Fibroblast of skin of abdomen (primary cell): Measurements from ENCODE around the gene LAMB3.
A peak's percentile ranks its signal among the peaks of the same experiment; 100 is the strongest.

Source experiments
- DNase-seq: peaks from one replicate; pipeline ENCODE4 v3.0.0-alpha.2; 2013

LAMB3 gene

DNA sequence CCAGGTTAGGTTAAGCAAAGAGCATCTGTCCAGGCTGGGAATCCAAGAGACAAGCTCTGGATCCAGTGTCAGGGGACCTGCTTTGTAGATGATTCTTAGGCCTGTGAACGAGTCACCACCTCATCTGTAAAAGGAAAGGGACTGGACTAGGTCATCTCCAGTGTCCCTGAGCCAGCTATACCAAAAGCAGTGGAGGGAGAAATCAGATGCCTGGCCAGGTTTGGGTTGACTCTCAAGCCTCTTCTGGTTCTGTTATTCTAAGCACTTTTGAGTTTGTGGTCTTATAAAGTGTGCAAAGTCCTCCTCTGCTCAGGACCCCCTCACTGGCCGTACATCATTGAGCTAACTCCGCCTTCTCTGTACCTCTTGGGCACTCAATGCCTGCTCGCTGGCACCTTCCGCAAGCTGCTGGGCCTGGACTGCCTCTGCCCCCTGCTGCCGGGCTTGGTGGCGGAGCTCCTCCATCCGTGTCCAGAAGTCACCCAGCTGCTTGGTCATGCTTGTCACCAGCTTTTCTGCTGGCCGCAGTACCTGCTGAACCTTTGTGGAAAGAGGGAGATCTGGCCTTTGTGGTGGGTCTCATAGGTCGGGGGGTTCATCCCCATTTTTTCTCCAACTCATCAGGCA, 35.1 kb downstream of the LAMB3 start:
- no peak for DNase-seq

GRCh38 chr1:209616366-209617046, 35.7 kb downstream of the LAMB3 start:
- no peak for DNase-seq

GRCh38 chr1:209614906-209615305, 37.3 kb downstream of the LAMB3 start:
- DNase-seq, result no peak

DNA sequence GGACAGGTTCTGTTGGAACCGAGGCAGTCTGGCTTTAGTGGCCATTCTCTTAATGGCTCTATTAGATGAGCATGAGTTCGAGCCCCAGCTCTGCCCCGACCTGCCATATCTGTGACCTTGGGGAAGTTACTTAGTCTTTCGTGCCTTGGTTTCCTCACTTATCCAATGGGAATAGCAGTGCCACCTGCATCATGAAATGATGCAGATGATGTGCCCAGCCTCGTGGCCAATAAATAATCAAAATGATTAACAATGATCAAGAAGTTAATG, 38.1 kb downstream of the LAMB3 start:
- no peak for DNase-seq

- DNase-seq, result no peak
Measured at GRCh38 chr1:209613400-209614150, 38.6 kb downstream of the LAMB3 start.

DNA sequence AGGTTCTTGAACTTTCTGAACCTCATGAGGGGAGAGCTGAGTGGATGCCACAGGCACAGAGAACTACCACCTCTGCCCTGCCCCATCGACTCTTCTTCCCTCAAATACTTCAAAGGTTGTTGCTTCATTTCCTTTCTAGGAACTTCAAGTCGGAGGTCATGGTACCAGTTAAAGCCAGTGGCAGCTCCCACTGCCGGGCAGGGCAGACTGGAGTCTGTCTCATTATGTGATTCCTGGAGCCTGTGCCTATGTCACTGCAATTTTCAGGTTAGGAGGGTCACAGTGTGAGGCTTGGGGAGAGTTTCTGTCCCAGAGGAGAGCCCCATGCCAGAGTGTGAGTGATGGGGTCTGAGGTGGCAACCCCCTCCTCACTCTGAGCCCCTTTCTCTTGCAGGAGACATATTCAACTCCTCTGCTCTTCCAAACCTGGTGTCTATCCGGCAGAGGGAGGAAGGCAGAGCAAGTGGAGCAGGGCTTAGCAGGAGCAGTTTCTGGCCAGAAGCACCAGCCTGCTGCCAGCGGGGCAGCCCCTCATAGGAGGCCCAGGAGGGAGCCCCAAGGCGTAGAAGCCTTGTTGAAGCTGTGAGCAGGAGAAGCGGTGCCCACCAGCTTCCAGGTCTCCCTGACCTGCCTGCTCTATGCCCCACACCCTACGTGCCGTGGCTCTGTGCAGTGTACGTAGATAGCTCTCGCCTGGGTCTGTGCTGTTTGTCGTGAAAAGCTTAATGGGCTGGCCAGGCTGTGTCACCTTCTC, 39.4 kb downstream of the LAMB3 start:
- no peak for DNase-seq

DNA sequence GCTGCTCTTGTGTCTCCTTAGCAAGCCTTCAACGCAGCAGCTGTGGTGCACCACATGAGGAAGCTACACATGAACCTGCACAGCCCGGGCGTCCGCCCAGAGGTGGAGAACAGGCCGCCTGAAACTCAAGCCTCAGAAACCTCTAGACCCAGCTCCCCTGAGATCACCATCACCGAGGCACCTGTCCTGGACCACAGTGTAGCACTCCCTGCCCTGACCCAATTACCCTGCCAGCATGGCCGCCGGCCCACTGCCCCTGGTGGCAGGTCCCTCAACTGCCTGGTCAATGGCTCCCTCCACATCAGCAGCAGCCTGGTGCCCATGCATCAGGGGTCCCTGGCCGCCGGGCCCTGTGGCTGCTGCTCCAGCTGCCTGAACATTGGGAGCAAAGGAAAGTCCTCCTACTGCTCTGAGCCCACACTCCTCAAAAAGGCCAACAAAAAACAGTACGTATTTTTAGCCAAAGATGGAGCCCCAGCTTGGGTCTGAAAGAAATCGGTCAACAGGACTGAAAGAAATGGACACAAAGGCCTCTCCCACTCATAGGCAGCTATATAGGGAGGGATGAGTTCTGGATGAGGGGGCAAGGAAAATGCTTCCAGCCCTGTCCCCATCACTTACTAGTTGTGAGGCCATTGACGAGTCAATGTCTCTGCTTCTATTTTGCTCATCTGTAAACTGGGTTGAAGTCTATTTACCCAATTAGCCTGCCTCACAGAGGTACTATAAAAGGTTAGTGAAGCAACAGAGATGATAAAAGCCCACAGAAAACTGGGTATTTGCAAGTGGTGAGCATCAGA, 40.3 kb downstream of the LAMB3 start:
- no peak for DNase-seq

GRCh38 chr1:209610631-209610905, 41.7 kb downstream of the LAMB3 start:
- no peak for DNase-seq

DNA sequence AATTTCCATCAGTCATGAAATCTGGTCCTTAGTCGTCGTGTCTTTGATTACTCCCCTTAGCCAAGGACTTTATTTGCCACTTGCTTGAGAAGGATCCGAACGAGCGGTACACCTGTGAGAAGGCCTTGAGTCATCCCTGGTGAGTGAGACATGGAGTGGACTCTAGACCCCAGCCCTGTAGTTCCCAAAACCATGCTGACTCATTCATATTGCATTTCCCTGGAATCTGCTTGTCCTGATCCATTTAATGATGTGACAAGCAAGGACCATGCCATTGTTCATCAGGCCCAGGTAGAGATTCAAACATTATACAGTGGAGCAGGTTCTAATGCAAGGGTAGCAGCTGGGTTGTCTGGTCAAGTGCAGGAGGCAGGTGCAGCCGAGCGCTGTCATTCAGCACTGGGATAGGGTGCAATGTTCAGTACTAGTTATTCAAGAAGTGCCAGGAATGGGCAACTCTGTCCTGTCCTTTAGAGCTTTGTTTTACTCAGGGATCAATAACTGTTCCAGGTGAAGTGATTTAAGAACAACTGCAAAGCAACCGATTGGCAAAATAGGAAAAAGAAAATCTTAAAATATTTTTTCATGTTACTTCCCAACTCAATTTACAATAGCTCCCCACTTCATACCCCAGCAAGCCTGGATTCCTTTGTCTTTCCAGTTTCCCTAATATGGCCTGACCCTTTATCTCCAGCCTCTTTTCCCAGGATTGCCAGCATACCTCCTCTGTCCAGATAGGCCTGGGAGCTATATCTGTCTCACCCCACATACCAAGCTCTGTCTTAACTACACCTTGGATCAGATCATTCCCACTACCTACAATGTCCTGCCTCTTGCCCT, 42.2 kb downstream of the LAMB3 start:
- DNase-seq, result no peak

- no peak for DNase-seq
Measured at GRCh38 chr1:209609041-209609790, 43.0 kb downstream of the LAMB3 start.

DNA sequence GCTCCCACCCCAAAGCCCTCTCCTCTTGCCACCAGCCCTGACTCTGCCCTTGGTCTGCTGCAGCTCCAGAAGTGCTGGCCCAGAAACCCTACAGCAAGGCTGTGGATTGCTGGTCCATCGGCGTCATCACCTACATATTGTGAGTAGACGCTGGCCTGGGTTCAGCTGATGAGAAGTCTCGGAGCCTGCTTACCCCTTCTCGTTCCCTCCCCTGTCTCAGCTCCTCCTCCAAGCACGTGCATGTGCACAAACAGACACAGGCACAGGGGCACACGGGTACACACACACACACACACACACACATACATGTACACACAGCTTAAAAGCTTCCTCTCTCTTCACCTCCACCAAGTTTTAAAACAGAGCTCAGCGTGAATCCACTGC, 44.4 kb downstream of the LAMB3 start:
- DNase-seq, result no peak

DNA sequence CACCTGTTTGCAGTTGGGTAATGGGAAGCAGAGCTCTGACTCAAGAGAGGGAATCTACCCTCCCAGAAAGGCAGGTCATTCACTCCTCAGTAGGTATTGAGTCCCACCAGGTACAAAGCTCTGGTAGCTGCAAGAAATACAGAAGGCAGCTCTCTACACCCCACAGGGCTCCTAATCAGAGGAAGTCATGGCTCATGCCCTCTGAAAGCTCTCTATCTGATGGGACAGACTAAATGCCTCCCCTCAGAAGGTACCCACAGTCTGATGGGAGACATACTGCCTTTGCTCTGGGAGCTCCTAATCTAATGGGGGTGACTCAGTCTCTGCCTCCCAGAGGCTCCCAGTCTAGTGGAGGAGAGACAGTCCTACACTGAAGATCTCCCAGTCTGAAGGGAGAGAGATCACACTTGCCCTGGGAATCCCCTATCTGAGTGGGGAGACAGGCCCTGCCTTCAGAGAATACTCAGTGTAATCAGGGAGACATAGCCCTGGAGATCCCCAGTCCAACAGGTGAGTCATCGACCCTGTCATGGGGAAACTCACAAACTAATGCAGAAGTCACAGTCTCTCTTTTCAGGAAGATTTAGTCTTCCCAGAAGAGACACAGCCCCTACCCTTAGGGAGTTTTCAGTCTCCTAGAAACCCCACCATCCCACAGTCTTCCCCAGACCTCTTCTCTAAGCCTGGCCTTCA, 45.0 kb downstream of the LAMB3 start:
- DNase-seq, result peak; percentile 25

GRCh38 chr1:209603877-209604276, 48.3 kb downstream of the LAMB3 start:
- DNase-seq, result no peak

- DNase-seq, result peak; percentile 39
Measured at GRCh38 chr1:209601809-209602657, 50.2 kb downstream of the LAMB3 start.

- DNase-seq, result peak; percentile 42
Measured at GRCh38 chr1:209600541-209600940, 51.7 kb downstream of the LAMB3 start.

- no peak for DNase-seq
Measured at GRCh38 chr1:209598227-209598626, 54.0 kb downstream of the LAMB3 start.

GRCh38 chr1:209597499-209597898, 54.7 kb downstream of the LAMB3 start:
- DNase-seq, result no peak

DNA sequence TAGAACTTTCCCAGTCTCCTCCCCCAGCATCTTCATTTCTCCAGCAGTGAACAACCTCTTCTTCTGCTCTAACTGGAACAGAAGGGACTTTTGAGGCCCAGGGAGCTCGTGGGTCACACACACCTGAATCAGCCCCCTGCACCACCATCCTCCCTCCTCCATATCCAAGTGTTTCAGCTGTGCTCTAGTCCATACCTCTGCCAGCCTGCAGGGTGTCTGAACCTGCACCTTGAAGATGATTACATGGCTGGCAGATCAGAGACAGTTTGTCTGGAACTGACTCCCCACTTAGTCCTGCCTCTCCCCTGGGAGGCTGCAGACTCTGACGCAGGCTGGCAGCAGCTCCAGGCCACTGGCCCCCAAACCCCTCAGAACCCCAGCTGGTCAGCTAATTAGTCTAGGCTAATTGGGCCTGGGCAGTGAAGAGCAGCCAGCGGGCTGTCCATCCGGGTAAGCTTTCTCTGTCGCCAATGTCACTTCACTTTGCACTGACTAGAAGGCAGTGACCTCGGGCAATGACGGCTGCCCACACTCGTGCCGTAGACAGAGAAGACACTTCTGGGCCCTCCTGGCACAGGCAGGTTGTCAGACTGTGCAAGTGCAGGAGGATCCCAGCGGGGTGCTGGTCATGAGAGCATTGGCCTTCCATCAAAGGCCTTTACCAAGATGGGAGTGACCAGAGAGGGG, 56.5 kb downstream of the LAMB3 start:
- DNase-seq, result no peak

DNA sequence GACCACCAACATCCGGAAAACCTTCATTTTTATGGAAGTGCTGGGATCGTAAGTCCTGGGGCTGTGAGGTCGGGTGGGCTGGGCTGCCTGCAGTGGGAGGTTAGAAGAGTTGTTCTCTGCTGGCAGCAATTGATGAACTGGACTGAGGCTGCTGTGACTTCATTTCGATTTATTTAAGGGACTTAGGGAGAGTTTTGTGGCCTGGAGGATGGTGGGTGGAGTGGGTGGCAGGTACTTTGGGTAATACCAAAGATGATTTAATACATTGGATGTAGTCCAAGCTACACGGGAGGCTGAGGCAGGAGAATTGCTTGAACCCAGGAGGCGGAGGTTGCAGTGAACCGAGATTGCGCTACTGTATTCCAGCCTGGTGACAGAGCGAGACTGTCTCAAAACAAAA, 57.2 kb downstream of the LAMB3 start:
- no peak for DNase-seq
